ENCODE data around the gene AQP4. TPM values are rescaled to one million over a fixed set of nuclear protein-coding genes. Genes with fewer than 3 reads are reported as not detected.

The AQP4 gene
- polyA plus RNA-seq, 10 donors = 0.30 to 0.82 (median 0.55) TPM

DNA sequence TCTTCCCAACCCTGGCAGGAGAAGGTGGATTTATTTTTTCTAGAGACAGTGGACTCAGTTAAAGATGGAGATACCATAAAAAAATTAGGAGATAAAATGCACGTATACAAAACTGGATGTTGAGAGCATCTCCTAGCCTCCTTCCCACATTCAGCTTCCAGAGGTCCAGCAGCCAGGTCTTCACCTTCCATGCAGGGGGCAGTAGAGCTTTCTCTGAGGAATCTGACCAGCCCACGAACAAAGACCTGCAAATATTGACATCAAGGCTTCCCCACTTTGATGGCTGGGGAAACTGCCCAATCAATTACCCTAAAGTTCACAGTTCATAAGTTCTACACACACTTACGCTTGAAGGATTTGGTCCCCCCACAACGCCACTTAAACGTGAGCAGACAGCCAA is 24.5 kb downstream of the AQP4 start:
- DNase-seq = no peak

DNA sequence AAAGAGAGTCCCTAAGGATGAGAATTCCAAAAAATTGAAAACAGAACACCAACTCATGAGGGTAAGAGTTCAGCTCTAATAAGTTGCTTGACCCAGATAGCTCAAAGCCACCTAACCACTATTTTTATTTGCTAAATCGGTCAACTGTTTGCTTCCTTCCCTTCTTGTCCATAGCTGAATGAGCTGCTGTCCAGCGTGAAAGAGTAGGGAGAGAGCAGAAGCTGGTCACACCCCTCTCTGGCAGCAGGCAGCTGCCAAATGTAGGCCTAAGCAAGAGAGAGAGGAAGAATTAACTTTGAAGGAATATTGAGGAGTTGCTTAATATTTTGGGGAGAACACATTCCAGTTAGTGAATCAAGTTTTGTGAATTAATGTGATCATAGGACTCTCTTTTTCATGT is 25.9 kb downstream of the AQP4 start:
- DNase-seq = no peak

GRCh38 chr18:26832302-26832701 is 33.2 kb downstream of the AQP4 start:
- no peak for DNase-seq

GRCh38 chr18:26827581-26827980 is 37.9 kb downstream of the AQP4 start:
- DNase-seq = peak in 1 of 3 donors; percentile 8

GRCh38 chr18:26826656-26827235 is 38.8 kb downstream of the AQP4 start:
- peak in 1 of 3 donors; percentile 58 for DNase-seq

GRCh38 chr18:26821181-26821580 is 44.3 kb downstream of the AQP4 start:
- no peak for DNase-seq

GRCh38 chr18:26819046-26819445 is 46.5 kb downstream of the AQP4 start:
- DNase-seq = no peak

GRCh38 chr18:26818461-26818860 is 47.0 kb downstream of the AQP4 start:
- no peak for DNase-seq

GRCh38 chr18:26813043-26813442 is 52.5 kb downstream of the AQP4 start:
- peak in 2 of 3 donors; percentile 51 to 73 for DNase-seq

- DNase-seq = no peak
Measured at GRCh38 chr18:26812462-26812861, 53.0 kb downstream of the AQP4 start.

- no peak for DNase-seq
Measured at GRCh38 chr18:26809346-26809745, 56.2 kb downstream of the AQP4 start.

- no peak for DNase-seq
Measured at GRCh38 chr18:26806224-26806623, 59.3 kb downstream of the AQP4 start.

DNA sequence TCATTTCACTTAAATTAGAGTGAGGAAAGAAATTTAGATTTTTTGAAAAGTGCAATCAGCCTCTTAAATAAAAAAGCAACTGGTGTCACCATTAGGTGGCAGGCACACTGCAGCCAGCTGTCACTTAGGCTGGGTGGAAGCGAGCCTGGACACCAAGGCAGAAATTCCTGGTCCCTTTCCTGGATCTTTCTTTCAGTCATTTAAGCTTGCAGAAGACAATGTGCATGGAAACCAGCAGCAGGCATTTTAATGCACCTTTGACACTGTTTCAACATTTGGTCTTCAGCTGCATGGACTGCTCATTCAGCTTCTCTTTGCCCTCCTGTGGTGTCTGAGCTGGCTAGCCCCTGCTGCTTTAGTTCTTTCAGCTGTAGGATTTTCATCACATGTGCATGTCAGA is 61.0 kb downstream of the AQP4 start:
- DNase-seq = peak in 1 of 3 donors; percentile 39

GRCh38 chr18:26803643-26804042 is 61.9 kb downstream of the AQP4 start:
- no peak for DNase-seq

- no peak for DNase-seq
Measured at GRCh38 chr18:26802330-26803200, 62.9 kb downstream of the AQP4 start.
